ENCODE data around the gene SMURF1. TPM values are rescaled to one million over a fixed set of nuclear protein-coding genes. Genes with fewer than 3 reads are reported as not detected.

Gene SMURF1
- total RNA-seq, 2 experiments from 2014 or later, result 10.1 to 11.1 TPM

- CTCF ChIA-PET, result no interaction called here
- Mint-ChIP-seq H3K27ac (no peak overlapping the region), H3K9me3 (no peaks in the 10 kb centered on the region), H3K4me3 (no peak overlapping the region), H3K27me3 (ENCODE audit: low read depth) (no peaks in the 10 kb centered on the region), H3K36me3 (ENCODE audit: low read depth) (no peaks in the 10 kb centered on the region), H3K4me1 (ENCODE audit: low read depth) (peaks cover 33% of the 10 kb centered on the region)
- intact Hi-C loops (cut with micrococcal nuclease), result no loop called here
- DNase-seq, result no peak
Measured at GRCh38 chr7:99126921-99127553, 16.9 kb downstream of the SMURF1 start.

DNA sequence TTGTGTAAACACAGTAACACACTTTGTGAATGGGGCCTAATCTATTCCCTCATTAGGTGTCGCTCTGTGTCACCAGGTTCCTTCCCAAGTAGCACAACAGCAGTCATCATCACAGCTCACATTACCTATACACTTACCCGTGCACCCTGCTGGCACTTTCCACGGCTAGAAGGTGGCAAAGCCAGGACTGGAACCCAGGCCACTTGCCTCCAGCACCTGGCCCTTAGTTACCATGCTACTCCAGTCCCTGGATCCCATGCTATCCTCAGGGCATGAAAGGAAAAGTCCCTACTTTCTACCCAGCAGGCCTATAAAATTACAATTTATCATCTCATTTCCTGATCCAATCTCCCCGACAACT, 18.4 kb downstream of the SMURF1 start:
- H3K27ac Mint-ChIP-seq, result no peak overlapping the region
- CTCF ChIA-PET, result no interaction called here
- peaks cover 39% of the 10 kb centered on the region for H3K4me1 Mint-ChIP-seq (ENCODE audit: low read depth)

DNA sequence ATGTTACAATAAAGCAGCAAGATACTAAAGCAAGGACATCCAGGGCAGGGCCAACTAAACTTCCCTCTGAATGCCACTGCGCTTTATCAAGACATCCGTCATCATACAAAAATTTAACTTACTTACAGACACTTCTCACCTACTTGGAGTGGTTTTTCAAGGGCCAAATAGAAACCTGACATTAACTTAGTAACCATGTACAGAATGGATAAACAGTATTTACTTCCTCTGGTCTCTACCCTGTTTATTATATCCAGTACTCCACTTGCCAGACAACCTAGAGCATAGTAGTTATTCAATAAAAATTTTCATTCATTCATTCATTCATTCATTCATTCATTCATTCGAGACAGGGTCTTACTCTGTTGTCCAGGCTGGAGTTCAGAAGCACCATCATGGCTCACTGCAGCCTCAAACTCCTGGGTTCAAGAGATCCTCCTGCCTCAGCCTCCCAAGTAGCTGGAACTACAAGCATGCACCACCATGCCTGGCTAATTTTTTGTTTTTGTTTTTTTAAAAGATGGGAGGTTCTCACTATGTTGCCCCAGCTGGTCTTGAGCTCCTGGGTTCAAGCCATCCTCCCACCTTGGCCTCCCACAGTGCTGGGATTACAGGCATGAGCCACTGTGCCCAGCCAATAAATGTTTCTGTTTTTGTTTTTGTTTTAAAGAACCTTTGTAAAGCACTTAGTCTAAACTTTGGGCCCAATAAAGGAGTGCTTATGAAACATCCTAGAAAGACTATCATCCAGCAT, 19.0 kb downstream of the SMURF1 start:
- no peak overlapping the region for H3K4me3 Mint-ChIP-seq
- peaks cover 5% of the 10 kb centered on the region for H3K36me3 Mint-ChIP-seq (ENCODE audit: low read depth)
- peaks cover 5% of the 10 kb centered on the region for H3K9me3 Mint-ChIP-seq
- intact Hi-C loops (cut with micrococcal nuclease), result no loop called here
- DNase-seq, result no peak
- peaks cover 44% of the 10 kb centered on the region for H3K4me1 Mint-ChIP-seq (ENCODE audit: low read depth)
- CTCF ChIA-PET, result no interaction called here
- H3K27ac Mint-ChIP-seq, result no peak overlapping the region
- H3K27me3 Mint-ChIP-seq (ENCODE audit: low read depth), result no peaks in the 10 kb centered on the region

More for the DNA sequence above, 18.4 kb downstream of the SMURF1 start:
- Mint-ChIP-seq H3K9me3 (no peaks in the 10 kb centered on the region), H3K27me3 (ENCODE audit: low read depth) (no peaks in the 10 kb centered on the region), H3K4me3 (no peak overlapping the region), H3K36me3 (ENCODE audit: low read depth) (no peaks in the 10 kb centered on the region)
- intact Hi-C loops (cut with micrococcal nuclease), result no loop called here
- no peak for DNase-seq

- CTCF ChIA-PET, result no interaction called here
- Mint-ChIP-seq H3K9me3 (peaks cover 7% of the 10 kb centered on the region), H3K27ac (no peak overlapping the region), H3K36me3 (ENCODE audit: low read depth) (peaks cover 9% of the 10 kb centered on the region), H3K4me3 (no peak overlapping the region), H3K4me1 (ENCODE audit: low read depth) (peaks cover 43% of the 10 kb centered on the region), H3K27me3 (ENCODE audit: low read depth) (no peaks in the 10 kb centered on the region)
- no peak for DNase-seq
- intact Hi-C loops (cut with micrococcal nuclease), result no loop called here
Measured at GRCh38 chr7:99124236-99124635, 19.7 kb downstream of the SMURF1 start.

- DNase-seq, result no peak
- peaks cover 44% of the 10 kb centered on the region for H3K4me1 Mint-ChIP-seq (ENCODE audit: low read depth)
- H3K27ac Mint-ChIP-seq, result peak overlapping the region; percentile 44
- peaks cover 7% of the 10 kb centered on the region for H3K9me3 Mint-ChIP-seq
- peaks cover 9% of the 10 kb centered on the region for H3K36me3 Mint-ChIP-seq (ENCODE audit: low read depth)
- no peak overlapping the region for H3K4me3 Mint-ChIP-seq
- intact Hi-C loops (cut with micrococcal nuclease), result no loop called here
- H3K27me3 Mint-ChIP-seq (ENCODE audit: low read depth), result no peaks in the 10 kb centered on the region
- CTCF ChIA-PET, result no interaction called here
Measured at GRCh38 chr7:99123571-99124033, 20.3 kb downstream of the SMURF1 start.

GRCh38 chr7:99122762-99123161, 21.1 kb downstream of the SMURF1 start:
- no peak overlapping the region for H3K27ac Mint-ChIP-seq
- DNase-seq, result no peak
- no peak overlapping the region for H3K4me3 Mint-ChIP-seq
- H3K4me1 Mint-ChIP-seq (ENCODE audit: low read depth), result peaks cover 51% of the 10 kb centered on the region
- peaks cover 12% of the 10 kb centered on the region for H3K36me3 Mint-ChIP-seq (ENCODE audit: low read depth)
- CTCF ChIA-PET, result no interaction called here
- H3K27me3 Mint-ChIP-seq (ENCODE audit: low read depth), result no peaks in the 10 kb centered on the region
- H3K9me3 Mint-ChIP-seq, result peaks cover 11% of the 10 kb centered on the region
- intact Hi-C loops (cut with micrococcal nuclease), result no loop called here

- Mint-ChIP-seq H3K9me3 (peaks cover 11% of the 10 kb centered on the region), H3K36me3 (ENCODE audit: low read depth) (peaks cover 12% of the 10 kb centered on the region), H3K27ac (no peak overlapping the region), H3K27me3 (ENCODE audit: low read depth) (no peaks in the 10 kb centered on the region), H3K4me1 (ENCODE audit: low read depth) (peaks cover 46% of the 10 kb centered on the region), H3K4me3 (no peak overlapping the region)
- intact Hi-C loops (cut with micrococcal nuclease), result no loop called here
- CTCF ChIA-PET, result interaction anchor here (0.6 to 1.3 kb wide), 3 partner anchors 16 to 176 kb away, joined by 3 to 6 read pairs (median 3); no protein-coding TSS in a partner anchor
- DNase-seq, result no peak
Measured at GRCh38 chr7:99121496-99122021, 22.3 kb downstream of the SMURF1 start.

GRCh38 chr7:99120916-99121315, 23.0 kb downstream of the SMURF1 start:
- Mint-ChIP-seq H3K36me3 (ENCODE audit: low read depth) (peaks cover 12% of the 10 kb centered on the region), H3K27me3 (ENCODE audit: low read depth) (no peaks in the 10 kb centered on the region), H3K9me3 (peaks cover 11% of the 10 kb centered on the region), H3K27ac (no peak overlapping the region), H3K4me3 (no peak overlapping the region), H3K4me1 (ENCODE audit: low read depth) (peaks cover 49% of the 10 kb centered on the region)
- CTCF ChIA-PET, result interaction anchor here (0.6 to 1.3 kb wide), 3 partner anchors 16 to 175 kb away, joined by 3 to 6 read pairs (median 3); no protein-coding TSS in a partner anchor
- DNase-seq, result no peak
- intact Hi-C loops (cut with micrococcal nuclease), result no loop called here

GRCh38 chr7:99120501-99120900, 23.4 kb downstream of the SMURF1 start:
- intact Hi-C loops (cut with micrococcal nuclease), result no loop called here
- Mint-ChIP-seq H3K36me3 (ENCODE audit: low read depth) (peaks cover 12% of the 10 kb centered on the region), H3K27me3 (ENCODE audit: low read depth) (no peaks in the 10 kb centered on the region), H3K4me1 (ENCODE audit: low read depth) (peaks cover 47% of the 10 kb centered on the region), H3K4me3 (no peak overlapping the region), H3K27ac (no peak overlapping the region), H3K9me3 (peaks cover 11% of the 10 kb centered on the region)
- no peak for DNase-seq
- CTCF ChIA-PET, result interaction anchor here (1.3 kb wide), 1 partner anchor 17 kb away, joined by 6 read pairs; no protein-coding TSS in a partner anchor

GRCh38 chr7:99118077-99118476, 25.8 kb downstream of the SMURF1 start:
- CTCF ChIA-PET, result no interaction called here
- peaks cover 38% of the 10 kb centered on the region for H3K4me1 Mint-ChIP-seq (ENCODE audit: low read depth)
- no peak overlapping the region for H3K4me3 Mint-ChIP-seq
- no peaks in the 10 kb centered on the region for H3K27me3 Mint-ChIP-seq (ENCODE audit: low read depth)
- intact Hi-C loops (cut with micrococcal nuclease), result no loop called here
- no peak overlapping the region for H3K27ac Mint-ChIP-seq
- DNase-seq, result no peak
- H3K9me3 Mint-ChIP-seq, result peaks cover 17% of the 10 kb centered on the region
- peaks cover 17% of the 10 kb centered on the region for H3K36me3 Mint-ChIP-seq (ENCODE audit: low read depth)

GRCh38 chr7:99116144-99116543, 27.8 kb downstream of the SMURF1 start:
- H3K27me3 Mint-ChIP-seq (ENCODE audit: low read depth), result no peaks in the 10 kb centered on the region
- no peak overlapping the region for H3K27ac Mint-ChIP-seq
- intact Hi-C loops (cut with micrococcal nuclease), result no loop called here
- H3K4me3 Mint-ChIP-seq, result no peak overlapping the region
- peaks cover 18% of the 10 kb centered on the region for H3K9me3 Mint-ChIP-seq
- H3K36me3 Mint-ChIP-seq (ENCODE audit: low read depth), result peaks cover 18% of the 10 kb centered on the region
- H3K4me1 Mint-ChIP-seq (ENCODE audit: low read depth), result peaks cover 46% of the 10 kb centered on the region
- CTCF ChIA-PET, result interaction anchor here (0.7 kb wide), 1 partner anchor 70 kb away, joined by 3 read pairs; no protein-coding TSS in a partner anchor
- no peak for DNase-seq

DNA sequence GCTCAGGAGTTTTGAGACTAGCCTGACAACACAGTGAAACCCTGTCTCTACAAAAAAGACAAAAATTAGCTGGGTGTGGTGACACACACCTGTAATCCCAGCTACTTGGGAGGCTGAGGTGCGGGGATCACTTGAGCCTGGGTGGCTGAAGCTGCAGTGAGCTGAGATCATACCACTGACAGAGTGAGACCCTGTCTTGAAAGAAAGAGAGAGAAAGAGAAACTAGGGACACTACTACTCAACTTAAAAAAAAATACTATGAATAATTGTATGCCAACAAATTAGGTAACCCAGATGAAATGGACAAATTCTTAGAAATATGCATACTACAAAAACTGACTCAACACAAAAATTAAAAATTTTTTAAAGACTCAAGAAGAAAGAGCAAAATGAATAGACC, 28.5 kb downstream of the SMURF1 start:
- CTCF ChIA-PET, result no interaction called here
- Mint-ChIP-seq H3K27ac (no peak overlapping the region), H3K36me3 (ENCODE audit: low read depth) (peaks cover 17% of the 10 kb centered on the region), H3K4me1 (ENCODE audit: low read depth) (peaks cover 46% of the 10 kb centered on the region), H3K27me3 (ENCODE audit: low read depth) (no peaks in the 10 kb centered on the region), H3K9me3 (peaks cover 18% of the 10 kb centered on the region), H3K4me3 (no peak overlapping the region)
- intact Hi-C loops (cut with micrococcal nuclease), result no loop called here
- no peak for DNase-seq

All from activated naive CD4-positive, alpha-beta T cell treated with anti-CD3 and anti-CD28 coated beads for 36 hours (primary cell).